ENCODE data around the gene PRR5.

DNA sequence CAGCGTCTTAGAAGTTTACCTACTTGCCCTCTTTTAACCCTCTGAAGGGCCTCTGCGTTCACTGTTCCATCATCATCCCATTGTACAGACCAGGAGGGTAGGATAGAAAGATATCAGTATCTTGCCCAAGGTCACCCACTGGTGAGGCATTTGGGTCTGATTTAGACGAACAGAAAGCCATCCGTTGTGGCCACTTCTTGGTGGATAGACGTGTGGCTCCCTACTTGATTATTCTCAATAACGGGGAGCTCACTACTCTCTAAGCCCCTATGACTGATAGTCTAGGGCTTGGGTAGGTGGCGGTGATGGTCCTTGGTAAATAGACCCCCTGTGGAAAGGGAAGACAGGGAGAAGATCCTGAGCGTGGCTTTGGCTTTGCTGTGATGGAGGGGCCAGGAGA is 28.6 kb upstream of the PRR5 start:
- TF ChIP-seq, protein P1, sequence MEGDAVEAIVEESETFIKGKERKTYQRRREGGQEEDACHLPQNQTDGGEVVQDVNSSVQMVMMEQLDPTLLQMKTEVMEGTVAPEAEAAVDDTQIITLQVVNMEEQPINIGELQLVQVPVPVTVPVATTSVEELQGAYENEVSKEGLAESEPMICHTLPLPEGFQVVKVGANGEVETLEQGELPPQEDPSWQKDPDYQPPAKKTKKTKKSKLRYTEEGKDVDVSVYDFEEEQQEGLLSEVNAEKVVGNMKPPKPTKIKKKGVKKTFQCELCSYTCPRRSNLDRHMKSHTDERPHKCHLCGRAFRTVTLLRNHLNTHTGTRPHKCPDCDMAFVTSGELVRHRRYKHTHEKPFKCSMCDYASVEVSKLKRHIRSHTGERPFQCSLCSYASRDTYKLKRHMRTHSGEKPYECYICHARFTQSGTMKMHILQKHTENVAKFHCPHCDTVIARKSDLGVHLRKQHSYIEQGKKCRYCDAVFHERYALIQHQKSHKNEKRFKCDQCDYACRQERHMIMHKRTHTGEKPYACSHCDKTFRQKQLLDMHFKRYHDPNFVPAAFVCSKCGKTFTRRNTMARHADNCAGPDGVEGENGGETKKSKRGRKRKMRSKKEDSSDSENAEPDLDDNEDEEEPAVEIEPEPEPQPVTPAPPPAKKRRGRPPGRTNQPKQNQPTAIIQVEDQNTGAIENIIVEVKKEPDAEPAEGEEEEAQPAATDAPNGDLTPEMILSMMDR (IDR thresholded peaks at IDR 0.05; ENCODE audit: low read depth, low read length, missing input control): no peak
- TF ChIP-seq FOXA1 (IDR thresholded peaks at IDR 0.05) (no peak), YY1 (IDR thresholded peaks at IDR 0.05) (no peak), JUND (IDR thresholded peaks at IDR 0.05) (no peak), TAF1 (conservative IDR thresholded peaks at IDR 0.05) (no peak), GABPA (IDR thresholded peaks at IDR 0.05 in 1 of 2, conservative IDR thresholded peaks at IDR 0.05 in 1 of 2) (no peak), SP1 (IDR thresholded peaks at IDR 0.05) (no peak), HNF4A (conservative IDR thresholded peaks at IDR 0.05) (no peak)
- TF ChIP-seq, protein P2, sequence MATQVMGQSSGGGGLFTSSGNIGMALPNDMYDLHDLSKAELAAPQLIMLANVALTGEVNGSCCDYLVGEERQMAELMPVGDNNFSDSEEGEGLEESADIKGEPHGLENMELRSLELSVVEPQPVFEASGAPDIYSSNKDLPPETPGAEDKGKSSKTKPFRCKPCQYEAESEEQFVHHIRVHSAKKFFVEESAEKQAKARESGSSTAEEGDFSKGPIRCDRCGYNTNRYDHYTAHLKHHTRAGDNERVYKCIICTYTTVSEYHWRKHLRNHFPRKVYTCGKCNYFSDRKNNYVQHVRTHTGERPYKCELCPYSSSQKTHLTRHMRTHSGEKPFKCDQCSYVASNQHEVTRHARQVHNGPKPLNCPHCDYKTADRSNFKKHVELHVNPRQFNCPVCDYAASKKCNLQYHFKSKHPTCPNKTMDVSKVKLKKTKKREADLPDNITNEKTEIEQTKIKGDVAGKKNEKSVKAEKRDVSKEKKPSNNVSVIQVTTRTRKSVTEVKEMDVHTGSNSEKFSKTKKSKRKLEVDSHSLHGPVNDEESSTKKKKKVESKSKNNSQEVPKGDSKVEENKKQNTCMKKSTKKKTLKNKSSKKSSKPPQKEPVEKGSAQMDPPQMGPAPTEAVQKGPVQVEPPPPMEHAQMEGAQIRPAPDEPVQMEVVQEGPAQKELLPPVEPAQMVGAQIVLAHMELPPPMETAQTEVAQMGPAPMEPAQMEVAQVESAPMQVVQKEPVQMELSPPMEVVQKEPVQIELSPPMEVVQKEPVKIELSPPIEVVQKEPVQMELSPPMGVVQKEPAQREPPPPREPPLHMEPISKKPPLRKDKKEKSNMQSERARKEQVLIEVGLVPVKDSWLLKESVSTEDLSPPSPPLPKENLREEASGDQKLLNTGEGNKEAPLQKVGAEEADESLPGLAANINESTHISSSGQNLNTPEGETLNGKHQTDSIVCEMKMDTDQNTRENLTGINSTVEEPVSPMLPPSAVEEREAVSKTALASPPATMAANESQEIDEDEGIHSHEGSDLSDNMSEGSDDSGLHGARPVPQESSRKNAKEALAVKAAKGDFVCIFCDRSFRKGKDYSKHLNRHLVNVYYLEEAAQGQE (IDR thresholded peaks at IDR 0.05): no peak
- TF ChIP-seq, protein P3, sequence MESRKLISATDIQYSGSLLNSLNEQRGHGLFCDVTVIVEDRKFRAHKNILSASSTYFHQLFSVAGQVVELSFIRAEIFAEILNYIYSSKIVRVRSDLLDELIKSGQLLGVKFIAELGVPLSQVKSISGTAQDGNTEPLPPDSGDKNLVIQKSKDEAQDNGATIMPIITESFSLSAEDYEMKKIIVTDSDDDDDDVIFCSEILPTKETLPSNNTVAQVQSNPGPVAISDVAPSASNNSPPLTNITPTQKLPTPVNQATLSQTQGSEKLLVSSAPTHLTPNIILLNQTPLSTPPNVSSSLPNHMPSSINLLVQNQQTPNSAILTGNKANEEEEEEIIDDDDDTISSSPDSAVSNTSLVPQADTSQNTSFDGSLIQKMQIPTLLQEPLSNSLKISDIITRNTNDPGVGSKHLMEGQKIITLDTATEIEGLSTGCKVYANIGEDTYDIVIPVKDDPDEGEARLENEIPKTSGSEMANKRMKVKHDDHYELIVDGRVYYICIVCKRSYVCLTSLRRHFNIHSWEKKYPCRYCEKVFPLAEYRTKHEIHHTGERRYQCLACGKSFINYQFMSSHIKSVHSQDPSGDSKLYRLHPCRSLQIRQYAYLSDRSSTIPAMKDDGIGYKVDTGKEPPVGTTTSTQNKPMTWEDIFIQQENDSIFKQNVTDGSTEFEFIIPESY (IDR thresholded peaks at IDR 0.05): no peak
- TF ChIP-seq, protein P4, sequence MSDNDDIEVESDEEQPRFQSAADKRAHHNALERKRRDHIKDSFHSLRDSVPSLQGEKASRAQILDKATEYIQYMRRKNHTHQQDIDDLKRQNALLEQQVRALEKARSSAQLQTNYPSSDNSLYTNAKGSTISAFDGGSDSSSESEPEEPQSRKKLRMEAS (IDR thresholded peaks at IDR 0.05): no peak
- TF ChIP-seq, protein P5, sequence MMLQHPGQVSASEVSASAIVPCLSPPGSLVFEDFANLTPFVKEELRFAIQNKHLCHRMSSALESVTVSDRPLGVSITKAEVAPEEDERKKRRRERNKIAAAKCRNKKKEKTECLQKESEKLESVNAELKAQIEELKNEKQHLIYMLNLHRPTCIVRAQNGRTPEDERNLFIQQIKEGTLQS (IDR thresholded peaks at IDR 0.05): no peak
